Fibroblast of peridontal ligament (primary cell): ENCODE measurements around the gene KRTAP20-2.

Experiments used
- DNase-seq: peaks from one replicate; pipeline ENCODE4 v3.0.0-alpha.2; 2010; ENCODE audit errors: extremely low read depth

KRTAP20-2 gene

GRCh38 chr21:30634906-30635305, at the start of gene KRTAP20-2:
KRTAP20-2 (plus strand) TSS chr21:30635206; CDS start chr21:30635264, 58 bp downstream.
- DNase-seq, result no peak

- DNase-seq, result no peak
Measured at GRCh38 chr21:30590297-30590696, 44.7 kb upstream of the KRTAP20-2 start, which contains the start of gene KRTAP22-2. KRTAP22-2 (minus strand) TSS chr21:30590397.

DNA sequence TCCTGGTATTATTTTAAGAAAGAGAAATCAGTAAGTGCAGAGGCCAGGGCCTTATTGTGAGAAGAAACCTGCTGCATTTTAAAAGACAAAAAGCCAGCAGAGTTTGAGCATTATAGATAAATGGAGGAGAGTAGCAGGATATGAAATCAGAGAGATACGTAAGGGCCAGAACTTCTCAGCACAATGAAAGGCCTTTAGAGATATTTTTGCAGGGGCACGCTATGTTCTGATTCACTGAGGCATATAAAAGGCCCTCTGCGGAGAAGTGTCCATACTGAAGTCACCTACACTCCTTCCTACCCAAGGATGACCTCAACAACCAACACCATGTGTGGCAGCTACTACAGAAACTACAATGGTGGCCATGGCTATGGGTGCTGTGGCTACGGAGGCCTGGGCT, 42.9 kb upstream of the KRTAP20-2 start, which contains the start of gene KRTAP6-3:
KRTAP6-3 (plus strand) TSS at position 301 of the 400 bp plus-strand sequence; CDS start at position 307, 6 bp downstream.
- no peak for DNase-seq

DNA sequence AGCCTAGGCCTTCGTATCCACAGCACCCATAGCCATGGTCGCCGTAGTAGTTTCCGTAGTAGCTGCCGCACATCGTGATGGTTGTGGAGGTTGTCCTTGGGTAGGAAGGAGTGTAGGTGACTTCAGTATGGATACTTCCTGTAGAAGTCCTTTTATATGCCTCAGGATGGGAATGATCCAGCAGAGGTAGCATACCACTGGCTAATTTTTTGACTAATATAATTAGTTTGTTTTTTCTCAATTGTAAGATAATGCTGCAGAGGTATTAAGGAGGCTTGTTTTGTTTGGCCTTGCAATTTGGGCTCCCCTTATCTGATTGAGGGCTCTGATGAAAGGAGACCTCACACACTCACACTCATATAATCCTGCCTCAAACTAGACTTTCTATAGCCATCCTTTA, 36.2 kb upstream of the KRTAP20-2 start, which contains the start of gene KRTAP6-2:
KRTAP6-2 (minus strand) TSS at position 101 of the 400 bp plus-strand sequence; CDS start at position 73, 28 bp downstream.
- DNase-seq, result no peak

GRCh38 chr21:30600787-30601186, 34.2 kb upstream of the KRTAP20-2 start, which contains the start of gene KRTAP22-1:
KRTAP22-1 (plus strand) TSS chr21:30601087.
- no peak for DNase-seq

DNA sequence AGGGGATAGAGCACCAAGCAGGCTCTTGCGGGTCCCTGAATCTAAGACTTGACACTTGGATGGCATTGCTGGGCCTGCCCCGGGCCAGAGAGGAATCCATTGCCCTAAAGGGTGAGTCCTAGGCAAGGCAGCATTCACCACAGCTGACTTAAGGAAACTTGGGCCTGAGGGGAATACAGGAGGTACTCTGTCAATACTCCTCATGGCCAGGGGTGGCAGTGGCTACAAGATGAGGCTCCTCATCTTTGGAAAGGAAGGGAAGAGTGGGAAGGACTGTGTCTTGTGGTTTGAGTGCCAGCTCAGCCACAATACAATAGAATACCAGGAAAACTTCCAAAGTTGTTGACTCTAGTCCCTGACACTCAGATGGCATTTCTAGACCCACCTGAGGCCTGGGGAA, 29.0 kb upstream of the KRTAP20-2 start:
- DNase-seq, result no peak

- DNase-seq, result no peak
Measured at GRCh38 chr21:30612132-30612531, 22.9 kb upstream of the KRTAP20-2 start.

DNA sequence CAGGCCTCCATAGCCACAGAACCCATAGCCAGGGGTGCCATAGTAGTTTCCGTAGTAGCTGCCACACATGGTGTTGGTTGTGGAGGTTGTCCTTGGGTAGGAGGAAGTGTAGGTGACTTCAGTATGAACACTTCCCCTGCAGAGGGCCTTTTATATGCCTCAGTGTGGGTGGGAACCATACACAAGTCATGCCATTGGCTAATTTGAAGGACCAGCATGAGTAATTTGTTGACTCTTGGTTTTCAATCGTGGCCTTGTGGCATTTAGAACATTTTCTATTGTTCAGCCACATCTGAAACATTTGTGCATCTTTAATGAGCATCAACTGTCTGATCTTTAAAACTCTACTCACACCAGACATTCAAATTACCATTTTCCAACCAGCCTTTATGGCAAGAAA, 21.2 kb upstream of the KRTAP20-2 start, which contains the start of gene KRTAP6-1:
KRTAP6-1 (minus strand) TSS at position 95 of the 400 bp plus-strand sequence; CDS start at position 69, 26 bp downstream.
- DNase-seq, result no peak

DNA sequence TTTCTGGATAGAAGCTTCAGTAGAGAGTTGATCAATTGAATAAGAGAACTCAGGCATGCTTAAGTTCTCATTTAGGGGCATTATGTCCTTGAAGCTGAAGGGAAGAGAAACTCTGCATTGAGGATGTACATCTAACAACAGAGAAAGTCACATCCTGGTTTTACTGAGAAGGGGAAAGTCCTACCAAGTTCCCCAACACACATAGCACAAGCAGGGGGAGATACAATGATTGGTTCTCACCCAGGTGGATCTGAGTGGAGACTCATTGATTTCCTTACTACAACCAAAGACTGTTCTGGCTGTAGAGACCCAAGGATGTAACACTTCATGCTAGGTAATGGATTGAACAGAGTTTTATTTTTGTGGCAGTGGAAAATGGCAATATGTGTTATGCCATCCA, 19.8 kb upstream of the KRTAP20-2 start:
- no peak for DNase-seq

DNA sequence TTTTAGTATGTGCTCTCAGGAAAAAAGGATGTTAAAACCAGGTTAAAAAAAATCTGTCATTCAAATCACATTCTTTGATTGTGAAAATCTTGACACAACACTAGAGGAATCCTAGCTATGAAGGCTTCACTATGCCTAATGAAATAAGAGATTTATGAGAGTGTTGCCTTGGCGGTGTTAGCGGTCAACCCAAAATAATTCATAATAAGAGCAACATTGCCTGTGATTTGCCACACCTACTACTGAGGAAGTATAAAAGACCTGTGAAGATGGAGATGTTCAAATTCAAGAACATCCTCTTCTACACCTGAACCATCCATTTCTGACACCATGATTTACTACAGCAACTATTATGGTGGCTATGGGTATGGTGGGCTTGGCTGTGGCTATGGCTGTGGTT, 18.9 kb upstream of the KRTAP20-2 start, which contains the start of gene KRTAP20-1:
KRTAP20-1 (plus strand) TSS at position 301 of the 400 bp plus-strand sequence; CDS start at position 331, 30 bp downstream.
- DNase-seq, result no peak

DNA sequence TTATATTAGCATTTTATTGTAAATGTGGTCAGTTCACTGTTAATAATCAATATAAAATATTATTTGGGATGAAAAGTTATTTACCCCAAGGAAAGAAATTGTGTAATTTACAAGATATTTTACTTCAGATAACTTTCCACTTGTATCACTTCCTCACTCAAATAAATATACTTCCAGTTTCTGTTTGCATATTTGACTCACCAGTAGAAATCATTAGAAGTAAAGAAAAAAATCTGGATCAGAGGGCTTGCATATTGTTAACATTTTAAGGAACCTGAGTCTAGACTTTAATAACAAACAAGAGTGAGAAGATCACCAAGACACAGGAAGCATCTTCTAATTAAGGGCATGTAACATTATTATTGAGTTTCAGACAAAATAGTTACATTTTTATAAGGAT, 14.9 kb upstream of the KRTAP20-2 start:
- DNase-seq, result no peak

- DNase-seq, result no peak
Measured at GRCh38 chr21:30620522-30620921, 14.5 kb upstream of the KRTAP20-2 start, which contains the start of gene KRTAP20-4. KRTAP20-4 (plus strand) TSS chr21:30620627.

- no peak for DNase-seq
Measured at GRCh38 chr21:30623362-30623761, 11.6 kb upstream of the KRTAP20-2 start.

DNA sequence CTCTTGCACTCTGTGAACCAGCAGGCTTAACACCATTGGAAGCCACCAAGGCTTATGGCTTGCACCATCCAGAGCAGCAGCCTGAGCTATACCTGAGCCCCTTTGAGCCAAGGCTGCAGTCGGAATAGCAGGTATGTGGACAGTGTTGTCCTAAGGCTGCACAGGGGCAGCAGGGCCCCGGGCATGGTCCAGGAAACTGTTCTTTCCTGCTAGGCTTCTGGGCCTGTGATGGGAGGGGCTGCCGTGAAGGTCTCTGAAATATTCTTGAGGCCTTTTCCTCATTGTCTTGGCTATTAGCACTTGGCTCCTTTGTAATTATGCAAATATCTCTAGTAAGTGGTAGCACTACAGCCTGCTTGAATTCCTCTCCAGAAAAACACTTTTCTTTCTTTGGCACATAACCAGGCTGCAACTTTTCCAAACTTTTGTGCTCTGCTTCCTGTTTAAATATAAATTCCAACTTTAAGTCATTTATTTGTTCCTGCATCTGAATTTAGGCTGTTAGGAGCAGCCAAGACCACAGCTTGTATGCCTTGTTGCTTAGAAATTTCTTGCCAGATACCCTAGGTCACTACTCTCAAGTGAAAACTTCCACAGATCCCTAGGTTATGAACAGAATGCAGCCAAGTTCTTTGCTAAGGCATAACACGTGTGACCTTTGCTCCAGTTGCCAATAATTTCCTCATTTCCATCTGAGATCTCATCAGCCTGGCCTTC, 9.4 kb upstream of the KRTAP20-2 start:
- DNase-seq, result no peak

DNA sequence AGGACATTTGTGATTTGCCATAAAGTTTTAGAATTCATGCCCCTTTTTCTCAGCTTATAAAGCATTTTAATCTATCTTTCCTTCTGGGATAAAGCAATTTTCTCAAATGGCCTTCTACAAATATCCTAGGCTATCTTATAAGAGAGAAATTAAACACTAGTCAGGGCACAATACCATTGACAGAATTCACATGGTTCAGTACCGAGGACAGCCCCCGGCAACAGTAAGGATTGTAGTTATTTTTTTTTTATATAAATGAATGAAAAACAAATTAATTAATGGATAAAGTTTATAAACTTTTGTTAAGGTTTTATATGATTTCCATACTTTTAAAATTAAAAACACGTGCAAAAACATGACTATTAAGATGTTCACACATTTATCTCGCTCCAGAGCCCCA, 6.9 kb upstream of the KRTAP20-2 start:
- no peak for DNase-seq

GRCh38 chr21:30629200-30629599, 5.8 kb upstream of the KRTAP20-2 start:
- no peak for DNase-seq

DNA sequence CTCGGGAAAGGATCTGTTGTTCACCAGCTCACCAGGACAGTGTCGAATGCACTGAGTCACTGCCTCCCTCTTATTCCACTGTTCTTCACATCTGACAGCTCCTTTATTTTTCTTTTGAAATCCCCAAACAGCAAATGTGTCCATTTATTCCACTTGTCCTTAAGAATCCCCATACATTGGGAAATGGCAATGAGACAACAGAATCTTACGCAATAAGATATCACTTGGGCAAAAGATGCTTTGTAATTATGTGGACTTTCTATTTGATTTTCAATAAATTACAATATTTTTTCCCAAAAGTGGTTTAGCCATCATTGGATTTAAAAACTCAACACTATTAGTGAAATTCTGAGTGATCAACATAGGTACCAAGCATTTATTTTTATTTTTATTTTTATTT, 3.7 kb downstream of the KRTAP20-2 start:
- DNase-seq, result no peak

GRCh38 chr21:30642564-30642963, 7.6 kb downstream of the KRTAP20-2 start, which contains the start of gene KRTAP20-3:
KRTAP20-3 (plus strand) TSS chr21:30642864.
- no peak for DNase-seq

DNA sequence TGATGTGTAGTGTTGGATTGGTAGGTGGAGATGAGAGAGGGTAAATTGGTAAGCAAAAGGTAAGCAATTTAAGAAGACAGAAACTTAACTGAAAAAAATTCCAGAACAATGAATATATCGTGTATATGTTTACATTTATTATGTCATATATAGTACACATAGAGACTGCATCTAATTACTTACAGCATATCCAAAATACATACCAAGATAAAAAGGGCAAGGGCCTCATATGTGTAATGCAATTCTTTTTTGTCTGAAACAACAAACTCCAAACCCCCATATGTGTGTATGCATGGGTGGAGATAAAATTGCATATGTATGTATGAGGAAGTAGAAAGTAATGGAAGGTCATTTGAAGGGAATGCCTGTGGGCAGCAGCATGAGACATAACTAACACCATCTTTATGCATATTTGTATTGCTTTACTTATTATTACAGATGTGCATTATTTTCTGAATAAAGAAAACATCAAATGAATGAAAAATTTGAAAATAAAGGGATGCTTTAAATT, 12.0 kb downstream of the KRTAP20-2 start:
- no peak for DNase-seq

DNA sequence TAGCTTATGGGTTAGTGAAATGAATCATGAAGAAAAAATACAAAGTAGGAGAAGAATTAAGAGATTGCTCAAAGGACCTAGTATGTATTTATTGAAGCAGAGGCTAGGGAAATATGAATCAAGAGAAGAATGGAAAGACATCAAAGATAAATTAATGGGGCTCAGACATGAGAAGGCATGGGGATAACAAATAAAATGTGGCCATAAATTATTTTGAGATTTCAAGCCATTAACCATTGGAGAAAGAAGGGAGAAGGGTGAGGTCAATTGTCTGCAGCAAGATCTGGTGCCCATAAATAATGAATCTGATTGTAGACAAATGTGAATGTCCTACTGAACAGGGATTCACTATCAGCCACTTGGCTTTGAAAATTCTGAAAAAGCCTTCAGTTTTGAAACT, 17.9 kb downstream of the KRTAP20-2 start:
- no peak for DNase-seq

DNA sequence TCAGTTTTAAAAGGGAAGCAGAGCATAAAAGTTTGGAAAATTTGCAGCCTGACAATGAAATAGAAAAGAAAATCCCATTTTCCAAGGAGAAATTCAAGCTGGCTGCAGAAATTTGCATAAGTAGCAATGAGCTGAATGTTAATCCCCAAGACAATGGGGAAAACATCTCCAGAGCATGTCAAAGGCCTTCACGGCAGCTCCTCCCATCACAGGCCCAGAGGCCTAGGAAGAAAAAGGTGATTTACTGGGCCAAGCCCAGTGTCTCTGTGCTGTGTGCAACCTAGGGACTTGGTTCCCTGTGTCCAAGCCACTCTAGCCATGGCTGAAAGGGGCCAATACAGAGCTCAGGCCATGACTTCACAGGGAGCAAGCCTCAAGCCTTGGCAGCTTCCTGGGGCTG, 33.8 kb downstream of the KRTAP20-2 start:
- no peak for DNase-seq

GRCh38 chr21:30672985-30673650, 38.1 kb downstream of the KRTAP20-2 start:
- no peak for DNase-seq
